Measurements from ENCODE around the gene DCDC2B. TPM values are rescaled to one million over a fixed set of nuclear protein-coding genes. Genes with fewer than 3 reads are reported as not detected.
"Not testable (repeated sequence)": the region's sequence is repeated elsewhere in the genome, so short reads cannot be mapped to it uniquely, and the experiment has no call there.

Gene DCDC2B
- not detected in 2 replicates for total RNA-seq

DNA sequence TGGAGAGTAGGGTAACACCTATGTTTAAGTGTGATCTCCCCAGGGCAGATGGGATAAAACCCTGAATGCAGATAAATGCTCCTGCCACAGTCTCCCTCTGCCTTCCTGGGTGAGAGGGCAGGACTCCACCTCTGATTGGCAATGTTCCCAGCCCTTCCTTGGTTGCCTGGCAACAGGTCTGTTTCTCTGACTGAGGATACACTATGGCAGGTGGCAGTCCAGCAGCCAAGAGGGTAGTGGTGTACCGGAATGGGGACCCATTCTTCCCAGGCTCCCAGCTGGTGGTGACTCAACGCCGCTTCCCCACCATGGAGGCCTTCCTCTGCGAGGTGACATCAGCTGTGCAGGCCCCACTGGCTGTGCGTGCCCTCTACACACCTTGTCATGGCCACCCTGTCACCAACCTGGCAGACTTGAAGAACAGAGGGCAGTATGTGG, at the start of gene DCDC2B:
Gene DCDC2B, plus strand, starts transcription at position 199 of the 438 bp plus-strand sequence. Its CDS starts 5 bp downstream, at position 204.
- DNase-seq (ENCODE audit: low read depth, low spot score) = no peak

GRCh38 chr1:32159189-32159588, 49.7 kb upstream of the DCDC2B start:
- DNase-seq (ENCODE audit: low read depth, low spot score) = no peak

DNA sequence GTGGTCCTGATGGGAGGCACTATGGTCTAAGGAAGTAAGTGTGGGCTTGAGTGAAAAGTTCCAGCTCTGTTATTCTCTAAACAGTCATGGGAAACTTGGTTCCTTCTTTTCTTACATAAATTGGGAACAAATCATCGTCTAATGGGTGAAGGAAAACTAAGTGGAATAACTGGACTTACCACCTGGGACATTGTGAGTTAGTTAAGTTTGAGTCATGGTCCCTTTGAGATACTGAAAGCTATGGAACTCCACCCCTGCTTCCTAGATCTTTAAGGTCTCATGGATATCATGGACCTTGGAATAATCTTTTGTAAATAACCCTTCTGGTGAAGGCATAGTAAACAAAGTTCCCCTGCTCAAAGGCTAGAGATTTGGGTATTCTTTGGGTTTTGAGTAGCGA, 45.5 kb upstream of the DCDC2B start:
- DNase-seq (ENCODE audit: low read depth, low spot score) = no peak

- DNase-seq (ENCODE audit: low read depth, low spot score) = not testable (repeated sequence)
Observed at GRCh38 chr1:32165633-32166032, 43.3 kb upstream of the DCDC2B start.

- DNase-seq (ENCODE audit: low read depth, low spot score) = no peak
Observed at GRCh38 chr1:32170991-32171390, 37.9 kb upstream of the DCDC2B start.

GRCh38 chr1:32172621-32173245, 36.2 kb upstream of the DCDC2B start:
- no peak for DNase-seq (ENCODE audit: low read depth, low spot score)

- DNase-seq (ENCODE audit: low read depth, low spot score) = no peak
Observed at GRCh38 chr1:32178380-32179192, 30.3 kb upstream of the DCDC2B start.

DNA sequence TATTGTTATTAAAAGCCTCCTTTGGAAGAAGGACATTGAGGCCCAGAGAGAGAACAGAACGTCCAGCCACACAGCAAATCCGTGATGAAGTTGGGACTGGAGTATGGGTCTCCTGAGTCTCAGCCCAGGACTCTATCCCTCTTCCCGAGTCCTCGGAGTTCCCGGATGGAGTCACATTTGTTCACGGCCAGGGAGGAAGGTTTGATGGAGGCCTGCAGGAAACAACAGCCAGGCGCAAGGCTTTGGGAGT, 29.8 kb upstream of the DCDC2B start:
- DNase-seq (ENCODE audit: low read depth, low spot score) = no peak

DNA sequence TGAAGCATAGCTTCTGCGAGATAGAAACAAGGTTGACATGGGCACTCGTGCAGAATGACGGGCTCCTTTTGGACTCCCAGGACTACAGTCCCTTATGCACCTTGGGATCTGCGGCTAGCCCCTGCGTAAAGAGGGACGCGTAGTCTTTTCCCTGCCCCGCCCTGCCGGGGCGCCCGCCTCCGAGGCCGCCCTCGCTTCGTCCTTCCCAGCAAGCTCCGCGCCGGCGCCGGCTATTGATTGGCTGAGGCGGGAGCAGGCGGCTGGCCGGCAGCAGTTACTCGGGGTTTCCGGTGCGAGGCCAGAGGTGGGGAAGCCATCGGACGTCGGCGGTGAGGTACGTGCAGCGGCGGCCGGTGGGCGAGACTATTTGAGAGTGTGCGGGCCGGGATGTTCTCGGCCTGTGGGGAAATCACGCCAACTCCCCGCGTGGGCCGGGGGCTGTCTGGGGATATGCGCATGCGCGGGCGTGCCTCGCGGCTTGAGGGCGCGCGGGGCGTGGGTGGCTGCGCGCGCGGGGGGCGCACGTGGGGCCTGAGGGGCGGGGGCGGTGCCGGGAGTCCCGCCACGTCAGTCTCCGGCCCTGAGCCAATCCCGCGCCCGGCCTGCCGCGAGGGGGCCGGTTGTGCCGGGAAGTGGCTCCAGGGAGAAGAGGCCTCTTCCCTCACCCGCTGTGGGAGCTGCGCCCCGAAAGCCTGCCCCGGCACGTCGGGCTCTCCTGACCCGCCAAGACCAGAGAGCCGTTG, 29.3 kb upstream of the DCDC2B start, which contains the start of gene TXLNA:
Gene TXLNA, plus strand, starts transcription at position 233 of the 743 bp plus-strand sequence. CDS start 671 bp downstream, outside the sequence.
- DNase-seq (ENCODE audit: low read depth, low spot score) = peak; percentile 73

DNA sequence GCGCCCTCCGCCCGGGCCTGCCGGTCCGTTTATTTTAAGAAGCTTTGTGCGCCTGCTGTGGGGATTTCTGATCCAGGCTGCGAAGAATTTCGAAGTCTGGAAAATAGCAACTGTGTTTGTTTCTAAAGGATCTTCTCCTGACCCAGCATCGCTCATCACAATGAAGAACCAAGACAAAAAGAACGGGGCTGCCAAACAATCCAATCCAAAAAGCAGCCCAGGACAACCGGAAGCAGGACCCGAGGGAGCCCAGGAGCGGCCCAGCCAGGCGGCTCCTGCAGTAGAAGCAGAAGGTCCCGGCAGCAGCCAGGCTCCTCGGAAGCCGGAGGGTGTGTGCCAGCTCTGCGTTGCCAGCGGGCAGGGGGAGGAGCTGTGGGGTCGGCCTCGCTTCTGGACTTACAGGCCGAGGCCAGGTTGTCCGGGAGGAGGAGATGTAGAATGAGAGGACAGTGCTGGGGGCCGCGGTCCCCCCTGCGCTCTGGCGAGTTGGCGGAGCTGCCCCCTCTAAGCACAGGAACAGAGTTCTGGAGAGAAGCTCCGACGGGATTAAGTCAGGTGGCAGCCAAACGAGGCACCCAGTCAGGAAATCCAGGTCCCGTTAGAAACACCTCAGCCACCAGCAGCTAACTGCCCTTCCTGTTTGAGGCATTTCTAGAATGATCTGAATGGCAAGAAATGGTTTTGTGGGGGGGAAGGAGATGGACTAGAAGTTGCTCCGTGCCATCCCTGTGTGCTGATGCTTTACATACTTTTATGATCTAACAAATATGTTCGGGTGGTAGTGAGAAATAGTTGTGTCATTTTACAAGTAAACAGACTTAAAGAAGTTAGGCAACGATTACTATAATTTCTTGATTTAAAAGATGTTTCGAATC, 28.5 kb upstream of the DCDC2B start:
- DNase-seq (ENCODE audit: low read depth, low spot score) = no peak

DNA sequence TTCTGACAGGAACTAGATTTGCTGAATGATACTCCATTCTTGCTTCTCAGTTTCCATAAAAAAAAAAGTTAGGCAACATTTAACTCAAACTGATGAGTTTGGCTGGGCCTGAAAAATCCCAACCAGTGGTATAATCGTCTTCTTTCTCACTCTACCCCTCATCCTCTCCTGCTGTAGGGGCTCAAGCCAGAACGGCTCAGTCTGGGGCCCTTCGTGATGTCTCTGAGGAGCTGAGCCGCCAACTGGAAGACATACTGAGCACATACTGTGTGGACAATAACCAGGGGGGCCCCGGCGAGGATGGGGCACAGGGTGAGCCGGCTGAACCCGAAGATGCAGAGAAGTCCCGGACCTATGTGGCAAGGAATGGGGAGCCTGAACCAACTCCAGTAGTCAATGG, 27.8 kb upstream of the DCDC2B start:
- DNase-seq (ENCODE audit: low read depth, low spot score) = no peak

DNA sequence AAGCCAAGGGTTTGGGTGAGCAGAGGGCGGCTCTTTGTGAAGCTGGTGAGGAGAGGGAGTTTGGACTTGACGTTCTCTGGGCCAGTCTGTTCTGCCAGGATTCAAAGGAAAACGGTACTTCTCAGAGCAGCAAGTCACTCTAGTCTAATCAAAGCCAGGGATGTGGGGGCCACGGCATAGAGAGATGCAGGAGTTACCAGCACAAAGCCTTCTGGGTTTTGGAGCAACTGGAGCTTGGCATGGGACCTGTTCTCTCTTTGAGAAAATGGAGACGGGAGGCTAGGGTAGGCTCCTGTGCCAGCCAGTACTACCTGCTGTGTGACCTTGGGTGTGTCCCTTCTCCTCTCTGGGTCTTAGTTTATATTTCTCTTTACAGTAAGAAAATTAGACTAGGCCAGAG, 27.3 kb upstream of the DCDC2B start:
- DNase-seq (ENCODE audit: low read depth, low spot score) = no peak

DNA sequence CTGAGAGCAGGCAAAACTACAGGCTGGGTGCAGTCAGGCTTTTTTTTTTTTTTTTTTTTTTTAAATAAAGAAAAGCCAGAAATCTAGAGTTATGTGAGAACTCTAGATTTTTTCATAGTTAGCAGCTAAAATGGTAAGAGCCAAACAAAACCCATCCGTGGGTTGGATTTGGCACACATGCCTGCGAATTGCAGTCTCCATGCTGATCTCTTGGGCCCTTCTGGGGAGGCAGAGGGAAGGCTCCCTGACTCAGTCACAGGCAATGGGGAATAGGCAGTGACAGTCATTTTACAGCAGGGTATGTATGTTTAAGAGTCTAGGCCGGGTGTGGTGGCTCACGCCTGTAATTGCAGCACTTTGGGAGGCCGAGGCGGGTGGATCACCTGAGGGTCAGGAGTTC, 26.8 kb upstream of the DCDC2B start:
- DNase-seq (ENCODE audit: low read depth, low spot score) = no peak

GRCh38 chr1:32184650-32185049, 24.2 kb upstream of the DCDC2B start:
- no peak for DNase-seq (ENCODE audit: low read depth, low spot score)

- DNase-seq (ENCODE audit: low read depth, low spot score) = no peak
Observed at GRCh38 chr1:32186077-32186476, 22.8 kb upstream of the DCDC2B start.

- no peak for DNase-seq (ENCODE audit: low read depth, low spot score)
Observed at GRCh38 chr1:32186491-32186890, 22.4 kb upstream of the DCDC2B start.

DNA sequence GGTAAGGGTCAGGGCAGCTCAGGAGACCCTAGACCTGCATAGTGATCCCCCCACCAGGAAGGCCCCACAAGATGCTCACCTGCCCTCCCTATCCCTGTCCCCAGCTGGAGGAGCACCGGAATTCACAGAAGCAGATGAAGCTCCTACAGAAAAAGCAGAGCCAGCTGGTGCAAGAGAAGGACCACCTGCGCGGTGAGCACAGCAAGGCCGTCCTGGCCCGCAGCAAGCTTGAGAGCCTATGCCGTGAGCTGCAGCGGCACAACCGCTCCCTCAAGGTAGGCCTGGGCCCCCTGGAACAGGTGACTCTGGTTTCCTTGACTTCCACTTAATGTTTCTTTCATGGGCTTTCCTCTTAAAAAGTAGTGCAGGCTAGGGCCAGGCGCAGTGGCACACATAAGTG, 21.0 kb upstream of the DCDC2B start:
- DNase-seq (ENCODE audit: low read depth, low spot score) = no peak

GRCh38 chr1:32192220-32192948, 16.5 kb upstream of the DCDC2B start:
- DNase-seq (ENCODE audit: low read depth, low spot score) = no peak

GRCh38 chr1:32194984-32195383, 13.9 kb upstream of the DCDC2B start:
- DNase-seq (ENCODE audit: low read depth, low spot score) = no peak

- DNase-seq (ENCODE audit: low read depth, low spot score) = no peak
Observed at GRCh38 chr1:32195531-32195930, 13.4 kb upstream of the DCDC2B start.
